HL-60 (cell line): ENCODE measurements around the gene VSX1.

ENCODE experiments used
- CTCF ChIP-seq: IDR thresholded peaks from one replicate; pipeline ENCODE4 v1.5.1; 2011; ENCODE audit warnings: low read length, control low read depth, inconsistent platforms; ENCODE audit not compliant: insufficient read depth
- GABPA ChIP-seq: IDR thresholded peaks from 2 replicates; pipeline ENCODE4 v1.6.1; 2012; ENCODE audit warnings: low read depth

- TF ChIP-seq GABPA (no peak), CTCF (no peak)
These were observed 45.5 kb downstream of the VSX1 start for GRCh38 chr20:25036331-25036936.
